Upper lobe of right lung (tissue), 1 donor: ENCODE measurements around the gene NLGN4Y. TPM values are rescaled to one million over a fixed set of nuclear protein-coding genes. Genes with fewer than 3 reads are reported as not detected.

Experiments used
- ATAC-seq: fragments of 200-7000 bp; cut with Tn5 transposase; one replicate; pipeline ENCODE4 v1.9.1; 2020; ENCODE audit warnings: mild to moderate bottlenecking, moderate library complexity
- DNase-seq: peaks from one replicate; pipeline ENCODE4 v3.0.0-alpha.2; 2020
- H3K27ac ChIP-seq: fragments of 200-600 bp; one replicate; pipeline ENCODE4 v1.8.0; 2022
- H3K27me3 ChIP-seq: fragments of 200-600 bp; one replicate; pipeline ENCODE4 v1.8.0; 2022; ENCODE audit warnings: mild to moderate bottlenecking
- H3K36me3 ChIP-seq: fragments of 200-600 bp; one replicate; pipeline ENCODE4 v1.8.0; 2022
- H3K4me1 ChIP-seq: fragments of 200-600 bp; one replicate; pipeline ENCODE4 v1.8.0; 2022
- H3K4me3 ChIP-seq: fragments of 200-600 bp; one replicate; pipeline ENCODE4 v1.8.0; 2022; ENCODE audit warnings: mild to moderate bottlenecking
- H3K9me3 ChIP-seq: fragments of 200-600 bp; one replicate; pipeline ENCODE4 v1.8.0; 2022
- CTCF ChIP-seq: fragments of 200-600 bp; IDR thresholded peaks from one replicate; pipeline ENCODE4 v1.8.0; 2022; ENCODE audit warnings: antibody characterized with exemption
- intact Hi-C: fragments of 100-400 bp; cut with DNase I; formaldehyde crosslinking; loops from one replicate; pipeline ENCODE4 v1.11.0; 2022
- total RNA-seq: library from RNA; stranded (reverse); fragmentation: NEBNext Ultra II Directional; extraction: Animal tissue kit (Norgen Biotek cat#: 25700); gene quantifications from one replicate; pipeline ENCODE4 v1.2.1, GENCODE V29; 2021
- donor health status: DM: no; HTN: yes; CAD: no; lungs with severe emphysema.

NLGN4Y gene
- total RNA-seq, 1 donor from 2014 or later, result 3.7 TPM

GRCh38 chrY:14644157-14644952 is 120.0 kb downstream of the NLGN4Y start:
- Histone ChIP-seq H3K4me1 (no peaks in the 10 kb centered on the region), H3K27ac (no peak overlapping the region), H3K4me3 (no peak overlapping the region), H3K9me3 (no peaks in the 10 kb centered on the region), H3K36me3 (no peaks in the 10 kb centered on the region), H3K27me3 (no peaks in the 10 kb centered on the region)
- intact Hi-C loops, result no loop called here
- no peak for ATAC-seq
- TF ChIP-seq CTCF, result no peak
- no peak for DNase-seq

- H3K27ac ChIP-seq, result no peak overlapping the region
- no peak for DNase-seq
- no peaks in the 10 kb centered on the region for H3K36me3 ChIP-seq
- no peaks in the 10 kb centered on the region for H3K9me3 ChIP-seq
- intact Hi-C loops, result no loop called here
- no peak for ATAC-seq
- TF ChIP-seq CTCF, result no peak
- H3K27me3 ChIP-seq, result no peaks in the 10 kb centered on the region
- no peaks in the 10 kb centered on the region for H3K4me1 ChIP-seq
- no peak overlapping the region for H3K4me3 ChIP-seq
Observed at GRCh38 chrY:14679181-14679580, 154.9 kb downstream of the NLGN4Y start.

- no peaks in the 10 kb centered on the region for H3K36me3 ChIP-seq
- intact Hi-C loops, result no loop called here
- no peak for ATAC-seq
- no peak for TF ChIP-seq CTCF
- H3K9me3 ChIP-seq, result no peaks in the 10 kb centered on the region
- DNase-seq, result no peak
- H3K4me1 ChIP-seq, result no peaks in the 10 kb centered on the region
- H3K27ac ChIP-seq, result no peak overlapping the region
- no peaks in the 10 kb centered on the region for H3K27me3 ChIP-seq
- no peak overlapping the region for H3K4me3 ChIP-seq
Observed at GRCh38 chrY:14694543-14694942, 170.2 kb downstream of the NLGN4Y start.

GRCh38 chrY:14708158-14708557 is 183.8 kb downstream of the NLGN4Y start:
- H3K27me3 ChIP-seq, result no peaks in the 10 kb centered on the region
- no peaks in the 10 kb centered on the region for H3K4me1 ChIP-seq
- no peaks in the 10 kb centered on the region for H3K36me3 ChIP-seq
- H3K9me3 ChIP-seq, result no peaks in the 10 kb centered on the region
- intact Hi-C loops, result no loop called here
- no peak for TF ChIP-seq CTCF
- H3K4me3 ChIP-seq, result no peak overlapping the region
- ATAC-seq (no peak), DNase-seq (no peak)
- no peak overlapping the region for H3K27ac ChIP-seq

GRCh38 chrY:14741596-14741995 is 217.3 kb downstream of the NLGN4Y start:
- H3K27ac ChIP-seq, result no peak overlapping the region
- H3K4me1 ChIP-seq, result no peaks in the 10 kb centered on the region
- no peak for ATAC-seq
- H3K9me3 ChIP-seq, result no peaks in the 10 kb centered on the region
- no peaks in the 10 kb centered on the region for H3K36me3 ChIP-seq
- no peak overlapping the region for H3K4me3 ChIP-seq
- DNase-seq, result no peak
- no peak for TF ChIP-seq CTCF
- no peaks in the 10 kb centered on the region for H3K27me3 ChIP-seq
- intact Hi-C loops, result no loop called here
